Fibroblast of lung (primary cell): ENCODE results near the gene ZBP1. TPM values are rescaled to one million over a fixed set of nuclear protein-coding genes. Genes with fewer than 3 reads are reported as not detected.

Experiments
- DNase-seq, 2 donors: peaks; one replicate each; pipeline versions ENCODE4 v3.0.0 to v3.0.0-alpha.2; 2010; ENCODE audit warnings: low read depth in 2 of 2
- H2AFZ ChIP-seq: 2 replicates; pipeline ENCODE4 v1.5.1; 2012; ENCODE audit warnings: low read length, control low read depth, inconsistent platforms
- H3K27ac ChIP-seq: 2 replicates; pipeline ENCODE4 v1.5.1; 2011; ENCODE audit warnings: low read length, control low read depth; ENCODE audit not compliant: insufficient read depth
- H3K27me3 ChIP-seq: 2 replicates; pipeline ENCODE4 v1.5.1; 2011; ENCODE audit warnings: mild to moderate bottlenecking, low read length; ENCODE audit not compliant: control insufficient read depth, insufficient read depth
- H3K36me3 ChIP-seq: 2 replicates; pipeline ENCODE4 v1.5.1; 2011; ENCODE audit warnings: low read length; ENCODE audit not compliant: control insufficient read depth, insufficient read depth
- H3K4me1 ChIP-seq: 2 replicates; pipeline ENCODE4 v1.5.1; 2011; ENCODE audit warnings: low read length; ENCODE audit not compliant: control insufficient read depth, insufficient read depth; ENCODE audit errors: extremely low read depth
- H3K4me2 ChIP-seq: 2 replicates; pipeline ENCODE4 v1.5.1; 2011; ENCODE audit warnings: low read length, control low read depth; ENCODE audit not compliant: insufficient read depth; ENCODE audit errors: extremely low read depth
- H3K4me3 ChIP-seq, 4 experiments: fragments of 200-600 bp in 1 of 4; sonication (generic) in 1 of 4; replicated peaks in 1 of 4; 2 replicates each; pipeline ENCODE4 v1.5.1; 2011 to 2016; ENCODE audit warnings: low read length in 4 of 4, low read depth in 3 of 4, mild to moderate bottlenecking in 3 of 4, control low read depth in 2 of 4, inconsistent platforms in 1 of 4, mixed read lengths in 1 of 4; ENCODE audit not compliant: insufficient read depth in 1 of 4; ENCODE audit errors: control extremely low read depth in 1 of 4
- H3K79me2 ChIP-seq: 2 replicates; pipeline ENCODE4 v1.5.1; 2012; ENCODE audit warnings: mild to moderate bottlenecking, low read length, inconsistent platforms; ENCODE audit not compliant: control insufficient read depth, insufficient read depth
- H3K9ac ChIP-seq: 2 replicates; pipeline ENCODE4 v1.5.1; 2011; ENCODE audit warnings: mild to moderate bottlenecking, low read length, control low read depth; ENCODE audit not compliant: insufficient read depth
- H3K9me3 ChIP-seq: 2 replicates; pipeline ENCODE4 v1.5.1; 2012; ENCODE audit warnings: low read depth, low read length; ENCODE audit not compliant: control insufficient read depth, insufficient read depth
- H4K20me1 ChIP-seq: 2 replicates; pipeline ENCODE4 v1.5.1; 2011; ENCODE audit warnings: low read length; ENCODE audit not compliant: control insufficient read depth, insufficient read depth; ENCODE audit errors: extremely low read depth
- EZH2 ChIP-seq: IDR thresholded peaks from 2 replicates; pipeline ENCODE4 v1.5.1; 2012; ENCODE audit warnings: low read length, control low read depth, mild to moderate bottlenecking; ENCODE audit errors: missing control alignments
- polyA minus RNA-seq: library from RNA; depleted of rRNA, polyadenylated mRNA; stranded (reverse); fragments of >200 nt; gene quantifications from 2 replicates; pipeline ENCODE4 v1.2.3, GENCODE V29; 2011; ENCODE audit warnings: low replicate concordance
- polyA plus RNA-seq, 2 donors: library from polyadenylated mRNA; depleted of rRNA in 1 of 2; stranded (reverse) in 1 of 2; unstranded in 1 of 2; fragments of >200 nt; gene quantifications; 2 replicates each; pipeline ENCODE4 v1.2.1, GENCODE V29; 2011 to 2012; ENCODE audit warnings: missing spikeins in 1 of 2
- total RNA-seq: library from RNA; depleted of rRNA; stranded (reverse); fragments of >200 nt; gene quantifications from 2 replicates; pipeline ENCODE4 v1.2.1, GENCODE V29; 2014
- TF ChIP-seq, protein P1 (sequence below), 2 donors: IDR thresholded peaks in 1 of 2; conservative IDR thresholded peaks in 1 of 2; 1 replicate in 1 of 2; 2 replicates in 1 of 2; pipeline ENCODE4 v1.5.1; 2011 to 2012; ENCODE audit warnings: low read length in 2 of 2, control low read depth in 1 of 2, inconsistent platforms in 1 of 2, low read depth in 1 of 2, mild to moderate bottlenecking in 1 of 2

Gene ZBP1
- total RNA-seq: not detected in 2 replicates
- polyA plus RNA-seq: not detected in 2 replicates
- not detected in 2 replicates for polyA plus RNA-seq (2012)
- not detected in 2 replicates for polyA minus RNA-seq

- no peaks in the 10 kb centered on the region for H3K36me3 ChIP-seq
- H2AFZ ChIP-seq: no peak within 1 kb of the TSS
- H3K27ac ChIP-seq: no peak within 1 kb of the TSS
Measured at GRCh38 chr20:57620274-57620990, at the start of gene ZBP1. ZBP1 (minus strand) TSS chr20:57620426; CDS start chr20:57620295, 131 bp downstream.

DNA sequence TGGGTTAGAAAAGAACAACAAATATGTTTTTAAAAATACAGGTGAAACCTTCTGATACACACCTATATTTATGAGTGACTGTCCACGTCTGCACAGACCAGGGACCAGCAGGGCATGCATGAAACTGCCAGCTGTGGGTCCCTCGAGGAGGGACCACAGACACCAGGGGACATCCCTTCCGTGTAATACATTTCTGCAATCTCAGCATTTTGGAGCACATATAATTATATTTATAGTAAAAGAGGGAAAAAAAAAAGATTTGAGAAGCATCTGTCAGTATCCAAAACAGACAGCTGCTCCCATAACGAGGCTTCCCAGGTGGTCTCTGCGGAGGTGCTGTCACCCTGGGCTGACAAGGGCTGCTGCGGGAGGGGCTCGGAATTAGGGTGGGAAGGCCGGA is 49.4 kb upstream of the ZBP1 start:
- Histone ChIP-seq H3K9me3 (no peaks in the 10 kb centered on the region), H3K27me3 (no peaks in the 10 kb centered on the region), H3K4me2 (no peak overlapping the region), H4K20me1 (no peaks in the 10 kb centered on the region), H2AFZ (no peak overlapping the region), H3K9ac (no peak overlapping the region), H3K79me2 (no peaks in the 10 kb centered on the region), H3K36me3 (no peaks in the 10 kb centered on the region), H3K27ac (no peak overlapping the region), H3K4me1 (no peaks in the 10 kb centered on the region), H3K4me3 (no peak overlapping the region)
- TF ChIP-seq, protein P1, sequence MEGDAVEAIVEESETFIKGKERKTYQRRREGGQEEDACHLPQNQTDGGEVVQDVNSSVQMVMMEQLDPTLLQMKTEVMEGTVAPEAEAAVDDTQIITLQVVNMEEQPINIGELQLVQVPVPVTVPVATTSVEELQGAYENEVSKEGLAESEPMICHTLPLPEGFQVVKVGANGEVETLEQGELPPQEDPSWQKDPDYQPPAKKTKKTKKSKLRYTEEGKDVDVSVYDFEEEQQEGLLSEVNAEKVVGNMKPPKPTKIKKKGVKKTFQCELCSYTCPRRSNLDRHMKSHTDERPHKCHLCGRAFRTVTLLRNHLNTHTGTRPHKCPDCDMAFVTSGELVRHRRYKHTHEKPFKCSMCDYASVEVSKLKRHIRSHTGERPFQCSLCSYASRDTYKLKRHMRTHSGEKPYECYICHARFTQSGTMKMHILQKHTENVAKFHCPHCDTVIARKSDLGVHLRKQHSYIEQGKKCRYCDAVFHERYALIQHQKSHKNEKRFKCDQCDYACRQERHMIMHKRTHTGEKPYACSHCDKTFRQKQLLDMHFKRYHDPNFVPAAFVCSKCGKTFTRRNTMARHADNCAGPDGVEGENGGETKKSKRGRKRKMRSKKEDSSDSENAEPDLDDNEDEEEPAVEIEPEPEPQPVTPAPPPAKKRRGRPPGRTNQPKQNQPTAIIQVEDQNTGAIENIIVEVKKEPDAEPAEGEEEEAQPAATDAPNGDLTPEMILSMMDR (conservative IDR thresholded peaks at IDR 0.05 in 1 of 2, IDR thresholded peaks at IDR 0.05 in 1 of 2; ENCODE audit: low read depth in 1 of 2, low read length in 2 of 2): no peak
- no peak for TF ChIP-seq EZH2
- DNase-seq: no peak

More at GRCh38 chr20:57620274-57620990, at the start of gene ZBP1:
- no peaks in the 10 kb centered on the region for H4K20me1 ChIP-seq
- TF ChIP-seq EZH2: no peak
- TF ChIP-seq, protein P1 (conservative IDR thresholded peaks at IDR 0.05 in 1 of 2, IDR thresholded peaks at IDR 0.05 in 1 of 2; ENCODE audit: low read depth in 1 of 2, low read length in 2 of 2): no peak
- no peak within 1 kb of the TSS for H3K4me3 ChIP-seq
- no peaks in the 10 kb centered on the region for H3K4me1 ChIP-seq
- no peaks in the 10 kb centered on the region for H3K79me2 ChIP-seq
- no peaks in the 10 kb centered on the region for H3K27me3 ChIP-seq
- DNase-seq: no peak
- H3K4me2 ChIP-seq: no peak within 1 kb of the TSS
- H3K9me3 ChIP-seq: no peaks in the 10 kb centered on the region
- H3K9ac ChIP-seq: no peak within 1 kb of the TSS

DNA sequence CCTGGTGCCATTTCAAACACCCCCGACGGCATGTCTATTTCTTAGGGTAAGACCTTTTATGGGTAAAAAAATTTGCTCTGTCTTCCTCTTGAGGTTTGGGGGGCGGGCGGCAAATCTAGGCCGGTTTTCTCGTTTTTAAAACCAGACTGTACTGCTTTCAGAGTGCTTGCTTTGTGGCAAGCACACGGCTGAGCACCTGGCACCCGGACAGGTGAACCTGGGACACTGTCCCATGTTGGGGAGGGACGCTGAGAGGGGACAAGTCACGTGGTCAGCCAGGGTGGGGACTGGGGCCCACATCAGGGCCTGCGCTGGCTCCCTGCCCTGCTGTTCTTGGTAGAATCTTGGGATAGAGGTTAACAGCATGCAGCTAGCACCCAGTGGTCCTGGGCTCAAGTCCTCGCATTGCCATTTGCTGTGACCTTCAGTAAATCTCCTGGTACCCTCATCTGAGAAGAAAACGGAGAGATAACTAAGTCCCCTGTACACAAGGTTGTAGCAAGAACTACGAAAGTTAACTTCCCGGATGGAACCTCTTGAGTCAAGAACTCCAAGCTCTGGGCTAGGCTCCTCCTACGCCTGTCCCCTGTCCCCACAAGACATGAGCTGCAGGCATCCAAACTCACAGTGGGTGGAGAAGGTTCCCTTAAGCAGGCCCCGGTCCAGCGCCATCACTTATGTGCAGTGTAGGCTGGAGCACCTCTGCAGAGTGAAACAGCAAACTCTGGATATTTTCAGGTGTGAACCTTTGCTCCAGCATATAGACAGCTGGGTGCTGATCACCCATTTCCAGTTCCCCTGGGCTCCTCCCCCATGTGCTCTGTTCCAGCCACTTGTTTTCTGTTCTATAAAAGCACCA is 47.9 kb upstream of the ZBP1 start:
- H3K9ac ChIP-seq: no peak overlapping the region
- H2AFZ ChIP-seq: no peak overlapping the region
- H3K79me2 ChIP-seq: no peaks in the 10 kb centered on the region
- no peak overlapping the region for H3K4me3 ChIP-seq
- TF ChIP-seq EZH2: no peak
- TF ChIP-seq, protein P1 (conservative IDR thresholded peaks at IDR 0.05 in 1 of 2, IDR thresholded peaks at IDR 0.05 in 1 of 2; ENCODE audit: low read depth in 1 of 2, low read length in 2 of 2): no peak
- no peaks in the 10 kb centered on the region for H3K36me3 ChIP-seq
- H3K27ac ChIP-seq: no peak overlapping the region
- H3K27me3 ChIP-seq: no peaks in the 10 kb centered on the region
- no peak for DNase-seq
- no peaks in the 10 kb centered on the region for H3K9me3 ChIP-seq
- no peak overlapping the region for H3K4me2 ChIP-seq
- H3K4me1 ChIP-seq: no peaks in the 10 kb centered on the region
- H4K20me1 ChIP-seq: no peaks in the 10 kb centered on the region
